Loucy (cell line): ENCODE data around the gene ASPG.

Source experiments
- H2AFZ ChIP-seq: fragments of 200-600 bp; sonication (generic); 2 replicates; pipeline ENCODE4 v1.6.0; 2016; ENCODE audit warnings: antibody characterized with exemption, mild to moderate bottlenecking, low read length, moderate library complexity
- H3F3A ChIP-seq: fragments of 200-600 bp; 2 replicates; pipeline ENCODE4 v1.6.0; 2016; ENCODE audit warnings: antibody characterized with exemption, low read depth, mild to moderate bottlenecking
- H3K27me3 ChIP-seq: fragments of 200-600 bp; sonication (generic); 2 replicates; pipeline ENCODE4 v1.6.1; 2014; ENCODE audit warnings: low read length, mild to moderate bottlenecking; ENCODE audit not compliant: insufficient read depth, poor library complexity, severe bottlenecking
- H3K36me3 ChIP-seq: fragments of 200-600 bp; sonication (generic); 2 replicates; pipeline ENCODE4 v1.6.1; 2016; ENCODE audit warnings: low read length; ENCODE audit not compliant: insufficient read depth
- H3K4me1 ChIP-seq: fragments of 200-600 bp; sonication (generic); 2 replicates; pipeline ENCODE4 v1.5.1; 2014; ENCODE audit warnings: low read length, mild to moderate bottlenecking; ENCODE audit not compliant: insufficient read depth, poor library complexity, severe bottlenecking
- H3K4me2 ChIP-seq: fragments of 200-600 bp; sonication (generic); 2 replicates; pipeline ENCODE4 v1.6.0; 2014; ENCODE audit warnings: antibody characterized with exemption, low read length, low read depth, mild to moderate bottlenecking; ENCODE audit not compliant: poor library complexity, severe bottlenecking
- H3K4me3 ChIP-seq: fragments of 200-600 bp; sonication (generic); 2 replicates; pipeline ENCODE4 v1.5.1; 2014; ENCODE audit warnings: low read length, mild to moderate bottlenecking, mixed read lengths; ENCODE audit not compliant: poor library complexity, severe bottlenecking
- H3K79me2 ChIP-seq: fragments of 200-600 bp; sonication (generic); 2 replicates; pipeline ENCODE4 v1.6.1; 2014; ENCODE audit warnings: low read length; ENCODE audit not compliant: insufficient read depth
- H3K9ac ChIP-seq: fragments of 200-600 bp; sonication (generic); 2 replicates; pipeline ENCODE4 v1.6.0; 2014; ENCODE audit warnings: mild to moderate bottlenecking, low read depth, low read length, moderate library complexity; ENCODE audit not compliant: poor library complexity, severe bottlenecking
- H3K9me2 ChIP-seq: fragments of 200-600 bp; sonication (generic); replicated peaks from 2 replicates; pipeline ENCODE4 v1.6.1; 2016; ENCODE audit warnings: low read depth, low read length, mixed read lengths
- H3K9me3 ChIP-seq: fragments of 200-600 bp; sonication (generic); 2 replicates; pipeline ENCODE4 v1.6.1; 2014; ENCODE audit warnings: mild to moderate bottlenecking, antibody characterized with exemption, low read length, low read depth; ENCODE audit not compliant: insufficient read depth
- H4K20me1 ChIP-seq: fragments of 200-600 bp; sonication (generic); 2 replicates; pipeline ENCODE4 v1.6.0; 2014; ENCODE audit warnings: antibody characterized with exemption, low read length, mild to moderate bottlenecking; ENCODE audit not compliant: insufficient read depth, poor library complexity, severe bottlenecking
- EZH2phosphoT487 ChIP-seq: fragments of 200-600 bp; IDR thresholded peaks from 2 replicates; pipeline ENCODE4 v1.6.1; 2018; ENCODE audit warnings: antibody characterized with exemption, mild to moderate bottlenecking, moderate library complexity, borderline replicate concordance
- TF ChIP-seq, protein P1 (sequence below): fragments of 200-600 bp; sonication (generic); conservative IDR thresholded peaks from 2 replicates; pipeline ENCODE4 v1.5.1; 2014; ENCODE audit warnings: mild to moderate bottlenecking, antibody characterized with exemption, low read length

ASPG gene

DNA sequence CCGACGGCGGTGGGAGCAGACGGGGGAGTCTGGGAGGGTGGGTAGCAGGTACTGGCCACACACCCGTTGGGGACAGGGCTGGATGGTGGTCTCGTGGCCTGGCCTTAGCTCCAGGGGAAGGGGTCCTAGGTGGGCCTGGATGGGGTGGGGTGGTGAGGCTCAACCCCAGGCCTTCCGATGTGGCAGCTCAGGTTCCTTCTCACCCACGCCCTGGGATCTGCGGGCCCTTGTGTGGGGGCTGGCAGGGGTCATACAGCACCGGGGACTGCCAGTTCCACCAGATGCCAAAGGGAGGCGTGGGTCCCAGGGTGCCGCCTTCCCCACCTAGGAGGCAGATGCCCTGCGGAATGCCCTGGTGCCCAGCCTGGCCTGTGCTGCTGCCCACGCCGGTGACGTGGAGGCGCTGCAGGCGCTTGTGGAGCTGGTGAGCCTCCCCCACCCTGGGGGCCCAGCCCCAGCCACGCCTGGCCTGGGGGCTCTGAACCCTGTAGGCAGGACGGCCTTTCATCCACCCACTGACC is 21.0 kb downstream of the ASPG start:
- no peaks in the 10 kb centered on the region for H4K20me1 ChIP-seq
- no peak overlapping the region for H3K4me3 ChIP-seq
- no peaks in the 10 kb centered on the region for H3K36me3 ChIP-seq
- H3K9me2 ChIP-seq = no peaks in the 10 kb centered on the region
- no peaks in the 10 kb centered on the region for H3K4me1 ChIP-seq
- no peaks in the 10 kb centered on the region for H3K9me3 ChIP-seq
- no peak overlapping the region for H2AFZ ChIP-seq
- no peaks in the 10 kb centered on the region for H3K27me3 ChIP-seq
- no peaks in the 10 kb centered on the region for H3K79me2 ChIP-seq
- H3F3A ChIP-seq = no peaks in the 10 kb centered on the region
- TF ChIP-seq, protein P1, sequence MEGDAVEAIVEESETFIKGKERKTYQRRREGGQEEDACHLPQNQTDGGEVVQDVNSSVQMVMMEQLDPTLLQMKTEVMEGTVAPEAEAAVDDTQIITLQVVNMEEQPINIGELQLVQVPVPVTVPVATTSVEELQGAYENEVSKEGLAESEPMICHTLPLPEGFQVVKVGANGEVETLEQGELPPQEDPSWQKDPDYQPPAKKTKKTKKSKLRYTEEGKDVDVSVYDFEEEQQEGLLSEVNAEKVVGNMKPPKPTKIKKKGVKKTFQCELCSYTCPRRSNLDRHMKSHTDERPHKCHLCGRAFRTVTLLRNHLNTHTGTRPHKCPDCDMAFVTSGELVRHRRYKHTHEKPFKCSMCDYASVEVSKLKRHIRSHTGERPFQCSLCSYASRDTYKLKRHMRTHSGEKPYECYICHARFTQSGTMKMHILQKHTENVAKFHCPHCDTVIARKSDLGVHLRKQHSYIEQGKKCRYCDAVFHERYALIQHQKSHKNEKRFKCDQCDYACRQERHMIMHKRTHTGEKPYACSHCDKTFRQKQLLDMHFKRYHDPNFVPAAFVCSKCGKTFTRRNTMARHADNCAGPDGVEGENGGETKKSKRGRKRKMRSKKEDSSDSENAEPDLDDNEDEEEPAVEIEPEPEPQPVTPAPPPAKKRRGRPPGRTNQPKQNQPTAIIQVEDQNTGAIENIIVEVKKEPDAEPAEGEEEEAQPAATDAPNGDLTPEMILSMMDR = no peak
- no peak for TF ChIP-seq EZH2phosphoT487
- H3K9ac ChIP-seq = no peak overlapping the region
- H3K4me2 ChIP-seq = no peak overlapping the region

DNA sequence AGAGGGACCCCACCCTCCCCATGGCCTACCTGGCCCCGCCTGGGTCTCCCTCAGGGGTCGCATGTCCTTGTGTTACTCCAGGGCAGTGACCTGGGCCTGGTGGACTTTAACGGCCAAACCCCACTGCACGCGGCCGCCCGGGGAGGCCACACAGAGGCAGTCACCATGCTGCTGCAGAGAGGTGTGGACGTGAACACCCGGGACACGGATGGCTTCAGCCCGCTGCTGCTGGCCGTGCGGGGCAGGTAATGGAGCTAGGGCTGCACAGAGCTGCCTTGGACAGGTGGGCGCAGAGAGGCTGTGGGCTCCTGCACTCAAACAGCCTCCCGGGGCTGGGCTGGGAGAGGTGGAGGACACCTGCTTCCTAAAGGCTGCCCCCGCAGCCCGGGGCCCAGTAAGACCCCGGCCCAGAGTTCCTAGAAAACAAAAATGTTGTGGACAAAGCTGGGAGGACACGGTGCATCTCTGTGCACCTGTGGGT is 21.6 kb downstream of the ASPG start:
- no peaks in the 10 kb centered on the region for H3K9me3 ChIP-seq
- H3K9me2 ChIP-seq = no peaks in the 10 kb centered on the region

DNA sequence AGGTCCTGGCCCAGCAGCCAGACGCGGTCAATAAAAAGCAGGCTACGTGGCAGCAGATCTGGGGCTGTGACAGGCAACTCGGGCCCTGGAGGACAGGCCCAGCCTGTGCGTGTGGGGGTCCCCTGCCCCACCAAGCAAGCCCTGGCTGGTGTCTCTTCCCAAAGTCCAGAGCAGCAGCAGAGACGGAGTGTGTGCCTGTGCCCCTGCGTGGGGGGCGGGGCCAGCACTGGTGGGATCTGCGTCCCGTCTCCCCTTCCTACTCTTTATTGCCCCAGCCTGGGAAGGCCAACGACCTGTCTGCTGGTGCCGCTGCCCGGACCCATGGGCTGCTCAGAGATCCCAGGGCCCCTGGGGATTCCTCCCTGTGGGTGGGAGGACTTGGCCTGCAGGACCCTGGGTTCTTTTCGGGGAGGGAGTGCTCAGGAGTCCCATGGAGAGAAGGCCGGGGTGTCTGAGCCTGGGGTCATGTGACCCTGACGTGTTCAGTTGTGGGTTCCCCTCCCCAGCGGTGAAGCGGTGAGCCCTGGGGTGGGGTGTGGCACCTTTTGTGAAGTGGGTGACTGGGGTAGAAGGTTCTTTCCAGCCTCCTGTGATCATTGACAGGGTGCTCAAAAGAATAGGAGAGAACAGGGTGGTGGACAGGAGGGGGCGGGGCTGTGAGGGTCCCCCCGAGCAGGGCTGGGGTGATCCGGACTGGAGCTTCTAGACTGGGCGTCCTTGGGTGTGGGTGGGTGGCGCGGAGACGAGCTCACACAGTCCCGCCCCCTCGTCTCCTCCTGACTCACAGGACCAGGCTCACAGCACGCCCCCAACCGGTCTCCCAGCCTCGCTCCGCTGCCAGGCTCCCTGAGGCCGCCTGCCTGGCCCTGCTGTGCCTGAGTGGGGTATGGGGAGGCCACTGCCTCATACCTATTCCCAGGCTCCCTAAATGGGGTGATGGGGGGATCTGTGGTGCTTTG is 22.4 kb downstream of the ASPG start:
- no peak overlapping the region for H2AFZ ChIP-seq
- H3K4me3 ChIP-seq = no peak overlapping the region
- H4K20me1 ChIP-seq = no peaks in the 10 kb centered on the region
- no peak for TF ChIP-seq EZH2phosphoT487
- TF ChIP-seq, protein P1 = no peak
- H3K9me2 ChIP-seq = no peaks in the 10 kb centered on the region
- no peaks in the 10 kb centered on the region for H3F3A ChIP-seq
- no peak overlapping the region for H3K9ac ChIP-seq
- no peaks in the 10 kb centered on the region for H3K4me1 ChIP-seq
- H3K36me3 ChIP-seq = no peaks in the 10 kb centered on the region
- H3K27me3 ChIP-seq = no peaks in the 10 kb centered on the region
- no peaks in the 10 kb centered on the region for H3K9me3 ChIP-seq
- no peaks in the 10 kb centered on the region for H3K79me2 ChIP-seq
- no peak overlapping the region for H3K4me2 ChIP-seq

More for the DNA sequence above, 21.6 kb downstream of the ASPG start:
- Histone ChIP-seq H4K20me1 (no peaks in the 10 kb centered on the region), H3F3A (no peaks in the 10 kb centered on the region), H3K27me3 (no peaks in the 10 kb centered on the region), H3K9ac (no peak overlapping the region), H3K36me3 (no peaks in the 10 kb centered on the region), H3K4me2 (no peak overlapping the region), H3K4me1 (no peaks in the 10 kb centered on the region), H3K4me3 (no peak overlapping the region), H2AFZ (no peak overlapping the region), H3K79me2 (no peaks in the 10 kb centered on the region)
- no peak for TF ChIP-seq EZH2phosphoT487
- TF ChIP-seq, protein P1 = no peak
